NT2/D1 (cell line): ENCODE data around the gene C1orf52.

Experiments used
- SUZ12 ChIP-seq: IDR thresholded peaks from 2 replicates; pipeline ENCODE4 v1.6.1; 2011; ENCODE audit not compliant: insufficient read length, insufficient read depth; ENCODE audit errors: extremely low read depth
- YY1 ChIP-seq: IDR thresholded peaks from 2 replicates; pipeline ENCODE4 v1.6.1; 2011; ENCODE audit not compliant: insufficient read length, insufficient read depth
- ZNF274 ChIP-seq: IDR thresholded peaks from 2 replicates; pipeline ENCODE4 v1.6.1; 2011; ENCODE audit warnings: mild to moderate bottlenecking, low read depth, low read length

DNA sequence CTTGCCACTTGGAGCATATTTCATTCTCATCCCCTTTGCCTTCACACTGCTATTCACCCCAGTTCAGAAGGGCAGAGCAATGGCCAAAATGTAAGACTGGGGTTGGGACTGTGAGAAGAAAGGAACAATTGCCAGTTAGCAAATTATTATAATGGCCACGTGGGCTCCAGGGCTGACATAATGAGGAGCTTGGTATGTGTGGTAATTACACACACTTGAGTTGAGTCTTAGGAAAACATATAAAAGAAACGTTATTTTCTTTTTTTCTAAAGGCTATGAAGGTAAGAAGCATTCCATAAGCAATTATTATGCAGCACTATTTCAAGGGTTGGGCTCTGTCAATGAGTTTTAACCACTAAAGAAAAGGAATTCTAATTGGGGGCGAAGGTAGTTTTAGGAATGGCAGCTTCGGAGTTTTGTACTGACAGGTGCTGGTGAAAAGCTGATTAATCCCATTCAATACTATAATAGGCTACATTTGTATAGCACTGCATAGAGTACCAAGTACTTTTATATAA is 49.4 kb upstream of the C1orf52 start:
- TF ChIP-seq YY1 (no peak), SUZ12 (no peak), ZNF274 (no peak)
